ENCODE data around the gene PYDC2.

PYDC2 gene

DNA sequence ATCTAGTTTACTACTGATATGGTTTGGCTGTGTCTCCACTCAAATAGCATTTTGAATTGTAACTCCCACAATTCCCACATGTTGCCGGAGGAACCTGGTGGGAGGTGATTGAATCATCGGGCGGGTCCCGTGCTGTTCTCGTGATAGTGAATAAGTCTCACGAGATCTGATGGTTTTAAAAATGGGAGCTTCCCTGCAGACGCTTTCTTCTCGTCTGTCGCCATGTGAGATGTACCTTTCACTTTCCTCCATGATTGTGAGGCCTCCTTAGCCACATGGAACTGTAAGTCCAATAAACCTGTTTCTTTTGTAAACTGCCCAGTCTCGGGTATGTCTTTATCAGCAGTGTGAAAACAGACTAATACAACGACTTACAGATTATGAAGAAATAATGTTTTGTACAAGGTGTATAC is 35.6 kb upstream of the PYDC2 start:
- no peaks in the 10 kb centered on the region for H3K36me3 ChIP-seq (replicated peaks in 1 of 2; ENCODE audit: control insufficient read depth in 2 of 2, insufficient read depth in 2 of 2, low read length in 2 of 2)
- H4K8ac ChIP-seq (ENCODE audit: low read depth, low read length) = no peak overlapping the region
- no peak overlapping the region for H4K91ac ChIP-seq (ENCODE audit: low read depth, low read length, poor library complexity)
- no peak overlapping the region for H2BK12ac ChIP-seq (ENCODE audit: low read length)
- H3K9me3 ChIP-seq (replicated peaks in 1 of 2; ENCODE audit: control insufficient read depth in 2 of 2, insufficient read depth in 1 of 2, low read depth in 1 of 2, low read length in 2 of 2) = no peaks in the 10 kb centered on the region
- peak overlapping the region; percentile 42 for H2AFZ ChIP-seq (ENCODE audit: low read length)
- no peak overlapping the region for H2BK120ac ChIP-seq (ENCODE audit: low read depth, low read length)
- no peak overlapping the region for H3K4me2 ChIP-seq (ENCODE audit: insufficient read depth, low read length, poor library complexity, severe bottlenecking)
- WGBS, 2 donors (ENCODE audit: extremely low coverage in 2 of 2, insufficient read length in 2 of 2, insufficient replicate concordance in 1 of 2) = no CpG with 5 or more reads among the region's 11 CpGs
- H2BK15ac ChIP-seq (ENCODE audit: low read length) = no peak overlapping the region
- no peak overlapping the region for H3K27ac ChIP-seq (replicated peaks; ENCODE audit: low read length)
- no peak overlapping the region for H3K14ac ChIP-seq (ENCODE audit: low read length)
- no peaks in the 10 kb centered on the region for H3K4me1 ChIP-seq (ENCODE audit: control insufficient read depth in 2 of 2, insufficient read depth in 1 of 2, low read depth in 1 of 2, low read length in 2 of 2)
- H3K27me3 ChIP-seq (ENCODE audit: control insufficient read depth in 3 of 3, insufficient read depth in 3 of 3, low read depth in 1 of 3, low read length in 3 of 3) = no peaks in the 10 kb centered on the region
- no peak overlapping the region for H3K23ac ChIP-seq (ENCODE audit: low read depth, low read length, poor library complexity)
- no peak overlapping the region for H3K4me3 ChIP-seq (ENCODE audit: low read length in 2 of 2)
- no peak overlapping the region for H3K9ac ChIP-seq (ENCODE audit: low read depth, low read length, poor library complexity)
- H3K18ac ChIP-seq (ENCODE audit: low read length) = no peak overlapping the region
- H3K79me1 ChIP-seq (ENCODE audit: low read depth, low read length) = no peaks in the 10 kb centered on the region
- no peak overlapping the region for H3K4ac ChIP-seq (ENCODE audit: low read length)
- no peak overlapping the region for H2AK5ac ChIP-seq (ENCODE audit: low read depth, low read length)
- DNase-seq (ENCODE audit: low spot score) = no peak
- no peak overlapping the region for H2BK5ac ChIP-seq (ENCODE audit: low read length)

DNA sequence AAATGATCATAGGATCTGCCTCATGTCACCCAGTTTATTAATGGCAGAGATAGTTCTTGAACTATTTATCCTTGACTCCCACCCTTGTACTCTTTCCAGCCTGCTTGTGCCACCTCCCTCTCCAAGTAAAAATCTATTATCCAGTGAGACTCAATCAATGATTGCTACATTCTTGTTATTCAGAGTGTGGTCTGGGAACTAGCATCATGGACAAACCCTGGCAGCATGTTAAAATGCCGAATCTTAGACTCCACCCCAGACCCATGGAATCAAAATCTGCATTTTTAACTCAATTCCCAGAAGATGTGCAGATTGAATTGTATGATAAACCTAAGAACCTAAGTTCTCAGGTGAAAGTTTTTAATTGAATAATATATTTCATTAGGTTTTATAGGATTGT is 34.7 kb upstream of the PYDC2 start:
- no CpG with 5 or more reads among the region's 1 CpG for WGBS, 2 donors (ENCODE audit: extremely low coverage in 2 of 2, insufficient read length in 2 of 2, insufficient replicate concordance in 1 of 2)
- Histone ChIP-seq H4K91ac (ENCODE audit: low read depth, low read length, poor library complexity) (no peak overlapping the region), H3K79me1 (ENCODE audit: low read depth, low read length) (no peaks in the 10 kb centered on the region)

DNA sequence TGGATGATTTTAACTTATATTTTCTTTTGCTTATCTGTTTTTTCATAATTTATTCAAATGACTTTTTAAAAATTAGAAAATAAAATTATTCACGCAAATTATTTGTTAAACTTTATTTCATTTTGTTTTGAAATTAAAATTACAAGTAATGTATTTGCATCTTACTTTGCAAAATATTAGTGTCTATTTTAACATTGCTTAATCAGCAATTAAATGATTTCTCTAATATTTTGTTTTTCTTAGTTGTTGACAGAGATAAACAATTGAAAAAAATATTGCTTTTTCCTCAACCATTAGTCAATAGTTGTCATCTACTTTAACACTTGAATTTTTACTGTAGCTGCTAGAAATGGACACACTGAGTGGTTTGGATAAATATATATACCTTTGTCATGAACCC is 32.8 kb upstream of the PYDC2 start:
- Histone ChIP-seq H3K4me2 (ENCODE audit: insufficient read depth, low read length, poor library complexity, severe bottlenecking) (no peak overlapping the region), H4K91ac (ENCODE audit: low read depth, low read length, poor library complexity) (no peak overlapping the region), H4K8ac (ENCODE audit: low read depth, low read length) (no peak overlapping the region), H2AK5ac (ENCODE audit: low read depth, low read length) (no peak overlapping the region), H2BK5ac (ENCODE audit: low read length) (no peak overlapping the region), H3K79me1 (ENCODE audit: low read depth, low read length) (no peaks in the 10 kb centered on the region), H2AFZ (ENCODE audit: low read length) (no peak overlapping the region), H2BK12ac (ENCODE audit: low read length) (no peak overlapping the region), H3K18ac (ENCODE audit: low read length) (no peak overlapping the region), H3K14ac (ENCODE audit: low read length) (no peak overlapping the region), H3K27ac (replicated peaks; ENCODE audit: low read length) (no peak overlapping the region), H3K4me3 (ENCODE audit: low read length in 2 of 2) (no peak overlapping the region), H3K36me3 (replicated peaks in 1 of 2; ENCODE audit: control insufficient read depth in 2 of 2, insufficient read depth in 2 of 2, low read length in 2 of 2) (no peaks in the 10 kb centered on the region), H3K4me1 (ENCODE audit: control insufficient read depth in 2 of 2, insufficient read depth in 1 of 2, low read depth in 1 of 2, low read length in 2 of 2) (no peaks in the 10 kb centered on the region), H2BK15ac (ENCODE audit: low read length) (no peak overlapping the region), H3K9me3 (replicated peaks in 1 of 2; ENCODE audit: control insufficient read depth in 2 of 2, insufficient read depth in 1 of 2, low read depth in 1 of 2, low read length in 2 of 2) (no peaks in the 10 kb centered on the region), H3K23ac (ENCODE audit: low read depth, low read length, poor library complexity) (no peak overlapping the region), H3K4ac (ENCODE audit: low read length) (no peak overlapping the region), H2BK120ac (ENCODE audit: low read depth, low read length) (no peak overlapping the region), H3K27me3 (ENCODE audit: control insufficient read depth in 3 of 3, insufficient read depth in 3 of 3, low read depth in 1 of 3, low read length in 3 of 3) (no peaks in the 10 kb centered on the region), H3K9ac (ENCODE audit: low read depth, low read length, poor library complexity) (no peak overlapping the region)
- DNase-seq (ENCODE audit: low spot score) = no peak
- WGBS, 2 donors (ENCODE audit: extremely low coverage in 2 of 2, insufficient read length in 2 of 2, insufficient replicate concordance in 1 of 2) = no CpG with 5 or more reads among the region's 1 CpG

More for the DNA sequence above, 34.7 kb upstream of the PYDC2 start:
- Histone ChIP-seq H3K27me3 (ENCODE audit: control insufficient read depth in 3 of 3, insufficient read depth in 3 of 3, low read depth in 1 of 3, low read length in 3 of 3) (no peaks in the 10 kb centered on the region), H3K36me3 (replicated peaks in 1 of 2; ENCODE audit: control insufficient read depth in 2 of 2, insufficient read depth in 2 of 2, low read length in 2 of 2) (no peaks in the 10 kb centered on the region), H3K4me3 (ENCODE audit: low read length in 2 of 2) (no peak overlapping the region), H3K4ac (ENCODE audit: low read length) (no peak overlapping the region), H2BK5ac (ENCODE audit: low read length) (no peak overlapping the region), H2BK12ac (ENCODE audit: low read length) (no peak overlapping the region), H2AK5ac (ENCODE audit: low read depth, low read length) (no peak overlapping the region), H2BK120ac (ENCODE audit: low read depth, low read length) (no peak overlapping the region), H3K4me1 (ENCODE audit: control insufficient read depth in 2 of 2, insufficient read depth in 1 of 2, low read depth in 1 of 2, low read length in 2 of 2) (no peaks in the 10 kb centered on the region), H2BK15ac (ENCODE audit: low read length) (no peak overlapping the region), H3K14ac (ENCODE audit: low read length) (no peak overlapping the region), H3K23ac (ENCODE audit: low read depth, low read length, poor library complexity) (no peak overlapping the region), H4K8ac (ENCODE audit: low read depth, low read length) (no peak overlapping the region), H3K27ac (replicated peaks; ENCODE audit: low read length) (no peak overlapping the region), H3K9me3 (replicated peaks in 1 of 2; ENCODE audit: control insufficient read depth in 2 of 2, insufficient read depth in 1 of 2, low read depth in 1 of 2, low read length in 2 of 2) (no peaks in the 10 kb centered on the region), H3K9ac (ENCODE audit: low read depth, low read length, poor library complexity) (no peak overlapping the region), H2AFZ (ENCODE audit: low read length) (no peak overlapping the region), H3K4me2 (ENCODE audit: insufficient read depth, low read length, poor library complexity, severe bottlenecking) (no peak overlapping the region), H3K18ac (ENCODE audit: low read length) (no peak overlapping the region)
- DNase-seq (ENCODE audit: low spot score) = no peak

DNA sequence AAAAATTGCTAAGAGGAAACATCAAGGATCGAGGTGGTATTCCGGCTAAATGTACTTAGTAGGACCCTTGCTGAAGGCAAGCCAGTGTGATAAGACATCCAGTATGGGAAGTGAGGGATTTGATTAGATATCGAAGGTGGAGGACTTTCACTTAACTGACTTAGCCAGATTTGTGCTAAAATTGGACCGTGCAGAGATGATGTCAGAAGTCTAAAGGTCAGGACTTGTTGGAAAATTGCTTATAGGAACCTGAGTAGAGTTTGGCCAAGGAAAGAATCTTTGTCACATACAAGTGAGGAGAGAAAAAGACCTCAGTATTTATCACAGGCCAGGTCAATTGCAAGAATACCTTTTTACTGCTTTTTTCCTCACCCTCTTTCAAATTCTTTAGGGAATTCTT is 30.9 kb upstream of the PYDC2 start:
- no peak for DNase-seq (ENCODE audit: low spot score)
- no peak overlapping the region for H2BK120ac ChIP-seq (ENCODE audit: low read depth, low read length)
- H3K4me2 ChIP-seq (ENCODE audit: insufficient read depth, low read length, poor library complexity, severe bottlenecking) = no peak overlapping the region
- H3K36me3 ChIP-seq (replicated peaks in 1 of 2; ENCODE audit: control insufficient read depth in 2 of 2, insufficient read depth in 2 of 2, low read length in 2 of 2) = no peaks in the 10 kb centered on the region
- H3K4me3 ChIP-seq (ENCODE audit: low read length in 2 of 2) = no peak overlapping the region
- no peak overlapping the region for H2AFZ ChIP-seq (ENCODE audit: low read length)
- H2AK5ac ChIP-seq (ENCODE audit: low read depth, low read length) = no peak overlapping the region
- no CpG with 5 or more reads among the region's 4 CpGs for WGBS, 2 donors (ENCODE audit: extremely low coverage in 2 of 2, insufficient read length in 2 of 2, insufficient replicate concordance in 1 of 2)
- H3K4me1 ChIP-seq (ENCODE audit: control insufficient read depth in 2 of 2, insufficient read depth in 1 of 2, low read depth in 1 of 2, low read length in 2 of 2) = no peaks in the 10 kb centered on the region
- H3K9me3 ChIP-seq (replicated peaks in 1 of 2; ENCODE audit: control insufficient read depth in 2 of 2, insufficient read depth in 1 of 2, low read depth in 1 of 2, low read length in 2 of 2) = no peaks in the 10 kb centered on the region
- H3K9ac ChIP-seq (ENCODE audit: low read depth, low read length, poor library complexity) = no peak overlapping the region
- no peak overlapping the region for H3K4ac ChIP-seq (ENCODE audit: low read length)
- no peaks in the 10 kb centered on the region for H3K27me3 ChIP-seq (ENCODE audit: control insufficient read depth in 3 of 3, insufficient read depth in 3 of 3, low read depth in 1 of 3, low read length in 3 of 3)
- H2BK5ac ChIP-seq (ENCODE audit: low read length) = no peak overlapping the region
- H2BK12ac ChIP-seq (ENCODE audit: low read length) = no peak overlapping the region
- no peak overlapping the region for H3K27ac ChIP-seq (replicated peaks; ENCODE audit: low read length)
- no peaks in the 10 kb centered on the region for H3K79me1 ChIP-seq (ENCODE audit: low read depth, low read length)
- no peak overlapping the region for H3K23ac ChIP-seq (ENCODE audit: low read depth, low read length, poor library complexity)
- no peak overlapping the region for H4K91ac ChIP-seq (ENCODE audit: low read depth, low read length, poor library complexity)
- H4K8ac ChIP-seq (ENCODE audit: low read depth, low read length) = no peak overlapping the region
- H3K14ac ChIP-seq (ENCODE audit: low read length) = no peak overlapping the region
- H3K18ac ChIP-seq (ENCODE audit: low read length) = no peak overlapping the region
- H2BK15ac ChIP-seq (ENCODE audit: low read length) = no peak overlapping the region

Data from neuronal stem cell (in vitro differentiated cells).